SK-N-MC (cell line): ENCODE measurements around the gene ZNF423.

ENCODE experiments used
- EZH2 ChIP-seq: fragments of 200-600 bp; sonication (generic); IDR thresholded peaks from one replicate; pipeline ENCODE4 v1.6.1; 2017; ENCODE audit warnings: antibody characterized with exemption
- FOXP2 ChIP-seq: optimal IDR thresholded peaks from 2 replicates; pipeline ENCODE3; 2011; ENCODE audit warnings: mild to moderate bottlenecking, moderate library complexity; ENCODE audit not compliant: insufficient read depth; ENCODE audit errors: extremely low read length, control extremely low read depth
- POLR2AphosphoS5 ChIP-seq: IDR thresholded peaks from 2 replicates; pipeline ENCODE4 v1.6.1; 2012; ENCODE audit warnings: mild to moderate bottlenecking, low read depth, low read length, borderline replicate concordance

- no peak for TF ChIP-seq EZH2
- no peak for TF ChIP-seq FOXP2
- TF ChIP-seq POLR2AphosphoS5 = no peak
These were observed 230.4 kb downstream of the ZNF423 start for GRCh38 chr16:49625311-49626065.
